ENCODE results near the gene FAM53A.

FAM53A gene

DNA sequence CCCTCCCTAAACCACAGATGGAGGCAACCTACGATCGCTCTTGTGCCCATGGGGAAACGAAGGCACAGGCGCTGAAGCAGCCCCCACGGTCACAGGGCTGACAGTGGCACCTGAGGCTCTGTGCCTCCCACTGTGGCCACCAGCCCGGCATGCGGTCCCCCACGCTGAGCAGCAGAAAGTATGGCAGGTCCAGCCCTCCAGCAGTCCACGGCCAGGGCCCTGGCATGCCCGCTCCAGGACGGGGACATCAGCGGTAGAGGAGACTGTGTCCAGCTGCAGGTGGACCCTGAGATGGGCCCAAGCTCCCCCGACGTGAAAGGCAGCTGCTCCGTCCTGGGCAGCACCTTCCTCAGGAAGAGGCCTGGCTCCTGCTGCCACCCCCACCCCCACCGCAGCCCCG is 61.2 kb downstream of the FAM53A start:
- no peak overlapping the region for H3K27ac ChIP-seq
- TF ChIP-seq CTCF (conservative IDR thresholded peaks at IDR 0.05): no peak
- no peak for TF ChIP-seq ZFX (IDR thresholded peaks at IDR 0.05)

GRCh38 chr4:1622238-1622637 is 61.9 kb downstream of the FAM53A start:
- TF ChIP-seq ZFX (IDR thresholded peaks at IDR 0.05) (no peak), CTCF (conservative IDR thresholded peaks at IDR 0.05) (no peak)
- H3K27ac ChIP-seq: no peak overlapping the region

DNA sequence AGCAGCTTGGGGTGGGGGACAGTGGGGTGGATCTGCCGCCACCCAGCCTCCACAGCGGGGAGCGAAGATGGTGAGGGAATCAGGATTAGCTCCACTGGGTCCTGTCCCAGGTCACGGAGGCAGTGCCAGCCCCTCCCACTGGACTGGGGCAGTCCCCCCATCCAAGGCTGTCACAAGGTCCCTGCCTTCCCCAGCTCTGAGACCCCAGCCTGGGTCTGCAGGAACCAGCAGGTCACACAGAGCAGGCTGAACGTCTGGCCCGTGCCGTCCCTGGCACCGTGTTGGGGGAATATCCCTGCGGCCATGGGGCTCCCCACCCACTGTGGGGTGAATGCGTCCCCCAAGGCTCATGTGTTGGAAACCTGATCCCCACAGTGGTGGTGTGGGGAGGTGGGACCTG is 62.6 kb downstream of the FAM53A start:
- TF ChIP-seq ZFX (IDR thresholded peaks at IDR 0.05) (no peak), CTCF (conservative IDR thresholded peaks at IDR 0.05) (no peak)
- H3K27ac ChIP-seq: no peak overlapping the region

- TF ChIP-seq CTCF (conservative IDR thresholded peaks at IDR 0.05): no peak
- no peak for TF ChIP-seq ZFX (IDR thresholded peaks at IDR 0.05)
- no peak overlapping the region for H3K27ac ChIP-seq
Measured at GRCh38 chr4:1619151-1619672, 64.9 kb downstream of the FAM53A start.

GRCh38 chr4:1618438-1618837 is 65.7 kb downstream of the FAM53A start:
- no peak for TF ChIP-seq ZFX (IDR thresholded peaks at IDR 0.05)
- no peak for TF ChIP-seq CTCF (conservative IDR thresholded peaks at IDR 0.05)
- no peak overlapping the region for H3K27ac ChIP-seq

- TF ChIP-seq ZFX (IDR thresholded peaks at IDR 0.05): no peak
- peak overlapping the region; percentile 39 for H3K27ac ChIP-seq
Measured at GRCh38 chr4:1616557-1616930, 67.6 kb downstream of the FAM53A start.

- TF ChIP-seq CTCF (conservative IDR thresholded peaks at IDR 0.05) (no peak), ZFX (IDR thresholded peaks at IDR 0.05) (no peak)
- H3K27ac ChIP-seq: peak overlapping the region; percentile 39
Measured at GRCh38 chr4:1615786-1616556, 68.1 kb downstream of the FAM53A start.
